Measurements from ENCODE around the gene KDM1B.
"Not testable (repeated sequence)": the region's sequence is repeated elsewhere in the genome, so short reads cannot be mapped to it uniquely, and the experiment has no call there.

The KDM1B gene

GRCh38 chr6:18153311-18153703, 1.9 kb upstream of the KDM1B start:
- DNase-seq, result no peak

GRCh38 chr6:18154507-18155149, 594 bp upstream of the KDM1B start, which contains the start of gene TPMT:
Gene TPMT, minus strand, starts transcription at chr6:18155077. Its CDS starts 5,950 bp downstream, at chr6:18149127.
- DNase-seq, result no peak

GRCh38 chr6:18155864-18156421, 721 bp downstream of the KDM1B start:
- peak; percentile 87 for DNase-seq

GRCh38 chr6:18160911-18161310, 5.7 kb downstream of the KDM1B start:
- no peak for DNase-seq

- DNase-seq, result no peak
Measured at GRCh38 chr6:18161431-18161830, 6.2 kb downstream of the KDM1B start.

GRCh38 chr6:18162401-18162800, 7.2 kb downstream of the KDM1B start:
- no peak for DNase-seq

- no peak for DNase-seq
Measured at GRCh38 chr6:18165751-18166150, 10.5 kb downstream of the KDM1B start.

- DNase-seq, result no peak
Measured at GRCh38 chr6:18166312-18167036, 11.3 kb downstream of the KDM1B start.

- no peak for DNase-seq
Measured at GRCh38 chr6:18168264-18168663, 13.0 kb downstream of the KDM1B start.

GRCh38 chr6:18171871-18172270, 16.6 kb downstream of the KDM1B start:
- no peak for DNase-seq

- not testable (repeated sequence) for DNase-seq
Measured at GRCh38 chr6:18176198-18176597, 21.0 kb downstream of the KDM1B start.

- no peak for DNase-seq
Measured at GRCh38 chr6:18177286-18177965, 22.2 kb downstream of the KDM1B start.

GRCh38 chr6:18178960-18179615, 23.9 kb downstream of the KDM1B start:
- no peak for DNase-seq

GRCh38 chr6:18179770-18180356, 24.6 kb downstream of the KDM1B start:
- no peak for DNase-seq

- no peak for DNase-seq
Measured at GRCh38 chr6:18182568-18182967, 27.3 kb downstream of the KDM1B start.

- no peak for DNase-seq
Measured at GRCh38 chr6:18183766-18184165, 28.5 kb downstream of the KDM1B start.

- DNase-seq, result no peak
Measured at GRCh38 chr6:18185624-18186023, 30.4 kb downstream of the KDM1B start.

GRCh38 chr6:18186033-18186432, 30.8 kb downstream of the KDM1B start:
- DNase-seq, result no peak

GRCh38 chr6:18186540-18187250, 31.5 kb downstream of the KDM1B start:
- no peak for DNase-seq

GRCh38 chr6:18187701-18188100, 32.5 kb downstream of the KDM1B start:
- no peak for DNase-seq

- no peak for DNase-seq
Measured at GRCh38 chr6:18189196-18189595, 34.0 kb downstream of the KDM1B start.

GRCh38 chr6:18192026-18192425, 36.8 kb downstream of the KDM1B start:
- DNase-seq, result no peak
